ENCODE results near the gene RHOT2. TPM values are rescaled to one million over a fixed set of nuclear protein-coding genes. Genes with fewer than 3 reads are reported as not detected.

The RHOT2 gene
- total and polyA plus RNA-seq, 10 of the 15 experiments (the other 5 are each of a cell fraction or from before 2014, with no cell fraction given) = 3.7 to 174 (median 69.8) TPM

DNA sequence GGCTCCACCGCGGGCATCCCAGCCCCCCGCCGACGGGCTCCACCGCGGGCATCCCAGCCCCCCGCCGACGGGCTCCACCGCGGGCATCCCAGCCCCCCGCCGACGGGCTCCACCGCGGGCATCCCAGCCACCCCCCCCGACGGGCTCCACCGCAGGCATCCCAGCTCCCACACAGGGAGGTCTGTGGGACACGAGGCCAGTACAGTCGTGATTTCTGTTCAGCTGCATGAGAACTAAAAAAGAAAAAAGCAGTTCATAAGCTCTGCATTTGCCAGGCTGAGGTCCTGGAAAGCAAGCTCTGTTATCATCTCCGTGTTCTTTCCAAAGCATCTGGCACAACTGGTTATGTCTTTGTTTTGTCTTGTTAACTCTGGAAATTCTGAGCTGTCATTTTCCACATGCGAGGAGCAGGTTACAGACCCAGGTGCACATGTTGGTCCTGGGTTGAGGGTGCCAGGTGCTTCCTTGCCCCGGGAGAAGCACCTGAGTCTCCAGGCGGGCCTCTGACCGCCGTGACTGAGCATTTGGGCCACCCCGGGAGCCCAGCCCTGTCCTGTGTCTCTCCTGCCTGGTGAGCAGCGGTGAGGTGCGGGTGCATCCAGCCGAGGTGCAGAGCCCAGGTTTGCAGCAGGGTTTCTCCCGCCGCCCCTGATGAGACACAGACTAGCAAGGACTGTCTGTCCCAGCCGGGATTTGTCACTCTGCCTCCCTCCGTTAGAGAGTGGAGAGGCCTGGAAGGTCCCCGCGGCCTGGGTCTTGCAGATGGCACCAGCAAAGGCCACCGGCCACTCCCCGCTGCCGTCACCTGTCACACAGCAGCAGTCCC lies 47.0 kb upstream of the RHOT2 start:
- Histone ChIP-seq H3K9ac (ENCODE audit: control insufficient read depth, insufficient read depth, low read length) (no peak overlapping the region), H3K27me3 (replicated peaks in 1 of 2; ENCODE audit: control insufficient read depth in 2 of 2, insufficient read depth in 2 of 2, low read length in 1 of 2) (no peaks in the 10 kb centered on the region), H4K20me1 (ENCODE audit: control insufficient read depth, insufficient read depth) (no peaks in the 10 kb centered on the region; the same call in 1 of the 2 replicates), H3K9me3 (replicated peaks; ENCODE audit: control insufficient read depth, insufficient read depth, low read length) (no peaks in the 10 kb centered on the region), H3K4me2 (ENCODE audit: control insufficient read depth, insufficient read depth) (no peak overlapping the region), H3K27ac (ENCODE audit: control insufficient read depth, insufficient read depth) (no peak overlapping the region), H3K4me1 (ENCODE audit: control insufficient read depth, insufficient read depth, low read length) (no peaks in the 10 kb centered on the region), H3K36me3 (ENCODE audit: control insufficient read depth in 2 of 2, insufficient read depth in 2 of 2, low read length in 1 of 2) (no peaks in the 10 kb centered on the region), H2AFZ (ENCODE audit: control insufficient read depth, low read depth, low read length) (no peak overlapping the region), H3K4me3 (no peak overlapping the region), H3K79me2 (ENCODE audit: control insufficient read depth, insufficient read depth, low read length) (no peaks in the 10 kb centered on the region)
- ATAC-seq = no peak
- ChIA-PET SMC1A (ENCODE audit: uncharacterized antibody, unreplicated experiment) (no interaction called here), RAD21 (ENCODE audit: unreplicated experiment) (no interaction called here), CTCF (no interaction called here), POLR2A (no interaction called here)
- 89% methylated on average over 26 of the region's 41 CpGs for WGBS (ENCODE audit: insufficient coverage, insufficient replicate concordance, low lambda C conversion rate, missing lambda C conversion rate)
- FAIRE-seq = no peak
- in situ Hi-C loops (cut with MboI) (no loop called here), intact Hi-C loops (cut with micrococcal nuclease; ENCODE audit: unreplicated experiment) (no loop called here)
- BruUV-seq (replicated peaks) = no TSS peak
- no peak for DNase-seq (ENCODE audit: low read depth, low spot score)
- no peak for TF ChIP-seq SMC3 (IDR thresholded peaks at IDR 0.05; ENCODE audit: borderline replicate concordance, low read length)
- TF ChIP-seq SMAD1 (IDR thresholded peaks at IDR 0.05; ENCODE audit: low read depth, partially characterized antibody) = no peak
- no peak for TF ChIP-seq NR2F1 (conservative IDR thresholded peaks at IDR 0.05)
- TF ChIP-seq NR2C2 (IDR thresholded peaks at IDR 0.05; ENCODE audit: borderline replicate concordance, control insufficient read depth, insufficient read length, low read depth) = no peak
- no peak for TF ChIP-seq BRCA1 (IDR thresholded peaks at IDR 0.05; ENCODE audit: low read depth, low read length)
- no peak for TF ChIP-seq HCFC1 (IDR thresholded peaks at IDR 0.05; ENCODE audit: low read length)
- TF ChIP-seq TCF3 (IDR thresholded peaks at IDR 0.05; ENCODE audit: borderline replicate concordance, insufficient read depth, low read depth, low read length) = no peak
- TF ChIP-seq, protein P1, sequence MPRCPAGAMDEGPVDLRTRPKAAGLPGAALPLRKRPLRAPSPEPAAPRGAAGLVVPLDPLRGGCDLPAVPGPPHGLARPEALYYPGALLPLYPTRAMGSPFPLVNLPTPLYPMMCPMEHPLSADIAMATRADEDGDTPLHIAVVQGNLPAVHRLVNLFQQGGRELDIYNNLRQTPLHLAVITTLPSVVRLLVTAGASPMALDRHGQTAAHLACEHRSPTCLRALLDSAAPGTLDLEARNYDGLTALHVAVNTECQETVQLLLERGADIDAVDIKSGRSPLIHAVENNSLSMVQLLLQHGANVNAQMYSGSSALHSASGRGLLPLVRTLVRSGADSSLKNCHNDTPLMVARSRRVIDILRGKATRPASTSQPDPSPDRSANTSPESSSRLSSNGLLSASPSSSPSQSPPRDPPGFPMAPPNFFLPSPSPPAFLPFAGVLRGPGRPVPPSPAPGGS (IDR thresholded peaks at IDR 0.05; ENCODE audit: borderline replicate concordance, insufficient read depth, low read depth, low read length, poor library complexity, severe bottlenecking) = no peak
- TF ChIP-seq, protein P2, sequence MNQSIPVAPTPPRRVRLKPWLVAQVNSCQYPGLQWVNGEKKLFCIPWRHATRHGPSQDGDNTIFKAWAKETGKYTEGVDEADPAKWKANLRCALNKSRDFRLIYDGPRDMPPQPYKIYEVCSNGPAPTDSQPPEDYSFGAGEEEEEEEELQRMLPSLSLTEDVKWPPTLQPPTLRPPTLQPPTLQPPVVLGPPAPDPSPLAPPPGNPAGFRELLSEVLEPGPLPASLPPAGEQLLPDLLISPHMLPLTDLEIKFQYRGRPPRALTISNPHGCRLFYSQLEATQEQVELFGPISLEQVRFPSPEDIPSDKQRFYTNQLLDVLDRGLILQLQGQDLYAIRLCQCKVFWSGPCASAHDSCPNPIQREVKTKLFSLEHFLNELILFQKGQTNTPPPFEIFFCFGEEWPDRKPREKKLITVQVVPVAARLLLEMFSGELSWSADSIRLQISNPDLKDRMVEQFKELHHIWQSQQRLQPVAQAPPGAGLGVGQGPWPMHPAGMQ (IDR thresholded peaks at IDR 0.05; ENCODE audit: borderline replicate concordance) = no peak
- no peak for TF ChIP-seq FOS (IDR thresholded peaks at IDR 0.05; ENCODE audit: borderline replicate concordance, extremely low read depth, insufficient read length)
- TF ChIP-seq, protein P3, sequence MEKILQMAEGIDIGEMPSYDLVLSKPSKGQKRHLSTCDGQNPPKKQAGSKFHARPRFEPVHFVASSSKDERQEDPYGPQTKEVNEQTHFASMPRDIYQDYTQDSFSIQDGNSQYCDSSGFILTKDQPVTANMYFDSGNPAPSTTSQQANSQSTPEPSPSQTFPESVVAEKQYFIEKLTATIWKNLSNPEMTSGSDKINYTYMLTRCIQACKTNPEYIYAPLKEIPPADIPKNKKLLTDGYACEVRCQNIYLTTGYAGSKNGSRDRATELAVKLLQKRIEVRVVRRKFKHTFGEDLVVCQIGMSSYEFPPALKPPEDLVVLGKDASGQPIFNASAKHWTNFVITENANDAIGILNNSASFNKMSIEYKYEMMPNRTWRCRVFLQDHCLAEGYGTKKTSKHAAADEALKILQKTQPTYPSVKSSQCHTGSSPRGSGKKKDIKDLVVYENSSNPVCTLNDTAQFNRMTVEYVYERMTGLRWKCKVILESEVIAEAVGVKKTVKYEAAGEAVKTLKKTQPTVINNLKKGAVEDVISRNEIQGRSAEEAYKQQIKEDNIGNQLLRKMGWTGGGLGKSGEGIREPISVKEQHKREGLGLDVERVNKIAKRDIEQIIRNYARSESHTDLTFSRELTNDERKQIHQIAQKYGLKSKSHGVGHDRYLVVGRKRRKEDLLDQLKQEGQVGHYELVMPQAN (conservative IDR thresholded peaks at IDR 0.05) = no peak
- TF ChIP-seq, protein P4, sequence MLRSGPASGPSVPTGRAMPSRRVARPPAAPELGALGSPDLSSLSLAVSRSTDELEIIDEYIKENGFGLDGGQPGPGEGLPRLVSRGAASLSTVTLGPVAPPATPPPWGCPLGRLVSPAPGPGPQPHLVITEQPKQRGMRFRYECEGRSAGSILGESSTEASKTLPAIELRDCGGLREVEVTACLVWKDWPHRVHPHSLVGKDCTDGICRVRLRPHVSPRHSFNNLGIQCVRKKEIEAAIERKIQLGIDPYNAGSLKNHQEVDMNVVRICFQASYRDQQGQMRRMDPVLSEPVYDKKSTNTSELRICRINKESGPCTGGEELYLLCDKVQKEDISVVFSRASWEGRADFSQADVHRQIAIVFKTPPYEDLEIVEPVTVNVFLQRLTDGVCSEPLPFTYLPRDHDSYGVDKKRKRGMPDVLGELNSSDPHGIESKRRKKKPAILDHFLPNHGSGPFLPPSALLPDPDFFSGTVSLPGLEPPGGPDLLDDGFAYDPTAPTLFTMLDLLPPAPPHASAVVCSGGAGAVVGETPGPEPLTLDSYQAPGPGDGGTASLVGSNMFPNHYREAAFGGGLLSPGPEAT (IDR thresholded peaks at IDR 0.05; ENCODE audit: low read depth) = no peak
- TF ChIP-seq, protein P5, sequence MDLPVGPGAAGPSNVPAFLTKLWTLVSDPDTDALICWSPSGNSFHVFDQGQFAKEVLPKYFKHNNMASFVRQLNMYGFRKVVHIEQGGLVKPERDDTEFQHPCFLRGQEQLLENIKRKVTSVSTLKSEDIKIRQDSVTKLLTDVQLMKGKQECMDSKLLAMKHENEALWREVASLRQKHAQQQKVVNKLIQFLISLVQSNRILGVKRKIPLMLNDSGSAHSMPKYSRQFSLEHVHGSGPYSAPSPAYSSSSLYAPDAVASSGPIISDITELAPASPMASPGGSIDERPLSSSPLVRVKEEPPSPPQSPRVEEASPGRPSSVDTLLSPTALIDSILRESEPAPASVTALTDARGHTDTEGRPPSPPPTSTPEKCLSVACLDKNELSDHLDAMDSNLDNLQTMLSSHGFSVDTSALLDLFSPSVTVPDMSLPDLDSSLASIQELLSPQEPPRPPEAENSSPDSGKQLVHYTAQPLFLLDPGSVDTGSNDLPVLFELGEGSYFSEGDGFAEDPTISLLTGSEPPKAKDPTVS (IDR thresholded peaks at IDR 0.05; ENCODE audit: low read depth, low read length) = no peak
- TF ChIP-seq NFYB (IDR thresholded peaks at IDR 0.05; ENCODE audit: insufficient read depth, low read depth, low read length) = no peak

Measured in GM12878 (cell line).